ENCODE data around the gene TMEM192.
"Not testable (repeated sequence)": the region's sequence is repeated elsewhere in the genome, so short reads cannot be mapped to it uniquely, and the experiment has no call there.

The TMEM192 gene

DNA sequence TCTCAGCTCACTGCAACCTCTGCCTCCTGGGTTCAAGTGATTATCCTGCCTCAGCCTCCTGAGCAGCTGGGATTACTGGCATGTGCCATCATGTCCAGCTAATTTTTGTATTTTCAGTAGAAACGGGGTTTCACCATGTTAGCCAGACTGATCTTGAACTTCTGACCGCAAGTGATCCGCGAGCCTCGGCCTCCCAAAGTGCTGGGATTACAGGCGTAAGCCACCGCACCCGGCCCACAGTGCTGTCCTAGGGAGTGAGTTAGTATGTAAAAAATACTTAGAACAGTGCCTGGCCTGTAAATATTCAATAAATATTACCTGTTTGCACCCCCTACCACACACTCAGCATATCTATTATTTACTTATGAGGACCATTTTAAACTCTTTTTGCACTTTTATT, 20.5 kb downstream of the TMEM192 start:
- DNase-seq (ENCODE audit: low spot score): not testable (repeated sequence)

DNA sequence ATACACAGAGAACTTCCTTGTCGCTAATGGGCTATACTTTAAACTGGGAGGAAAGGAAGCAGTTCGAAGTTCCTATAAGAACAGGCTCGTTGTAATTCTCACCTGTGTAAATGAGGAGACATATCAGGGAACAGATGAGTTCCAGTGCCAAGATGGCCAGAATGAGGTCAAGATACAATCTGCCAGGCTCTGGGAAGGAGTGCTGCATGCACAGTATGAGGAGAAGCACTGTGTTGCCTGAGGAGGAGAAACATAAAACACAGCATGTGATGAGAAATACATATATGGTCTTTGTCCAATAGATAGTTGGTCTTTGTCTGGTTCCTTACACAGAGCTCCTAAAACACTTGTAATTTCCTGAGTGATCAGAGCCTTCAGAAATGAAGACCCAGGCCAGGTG, 24.3 kb downstream of the TMEM192 start:
- no peak for DNase-seq (ENCODE audit: low spot score)

DNA sequence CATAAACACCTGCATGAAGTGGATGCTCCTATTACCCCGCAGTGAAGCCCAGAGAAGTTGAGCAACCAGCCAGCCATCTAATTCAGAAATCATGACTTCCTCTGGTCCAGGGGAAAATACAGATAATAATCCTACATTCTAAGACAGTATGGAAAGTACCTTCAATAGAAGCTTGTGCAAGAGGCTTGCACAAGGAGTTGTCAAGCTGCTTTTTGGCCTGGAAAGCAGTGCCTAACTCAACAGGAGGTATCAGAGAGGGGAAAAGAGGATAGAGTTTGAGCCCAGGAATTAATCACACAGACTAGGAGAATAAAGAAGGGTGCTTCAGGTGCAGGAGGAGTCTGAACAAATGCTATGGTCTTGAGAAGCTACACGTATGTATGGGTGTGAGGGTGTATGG, 26.7 kb downstream of the TMEM192 start:
- DNase-seq (ENCODE audit: low spot score): no peak

DNA sequence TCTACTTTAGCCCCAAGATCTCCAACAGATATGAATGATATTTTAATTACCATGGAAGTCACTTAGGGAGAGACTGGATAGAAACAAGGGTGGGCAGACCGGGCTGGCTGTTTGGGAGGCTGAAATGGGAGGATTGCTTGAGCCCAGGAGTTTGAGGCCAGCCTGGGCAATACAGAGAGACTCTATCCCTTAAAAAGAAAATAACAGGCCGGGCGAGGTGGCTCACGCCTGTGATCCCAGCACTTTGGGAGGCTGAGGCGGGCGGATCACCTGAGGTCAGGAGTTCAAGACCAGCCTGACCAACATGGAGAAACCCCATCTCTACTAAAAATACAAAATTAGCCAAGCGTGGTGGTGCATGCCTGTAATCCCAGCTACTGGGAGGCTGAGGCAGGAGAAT, 27.9 kb downstream of the TMEM192 start:
- not testable (repeated sequence) for DNase-seq (ENCODE audit: low spot score)

DNA sequence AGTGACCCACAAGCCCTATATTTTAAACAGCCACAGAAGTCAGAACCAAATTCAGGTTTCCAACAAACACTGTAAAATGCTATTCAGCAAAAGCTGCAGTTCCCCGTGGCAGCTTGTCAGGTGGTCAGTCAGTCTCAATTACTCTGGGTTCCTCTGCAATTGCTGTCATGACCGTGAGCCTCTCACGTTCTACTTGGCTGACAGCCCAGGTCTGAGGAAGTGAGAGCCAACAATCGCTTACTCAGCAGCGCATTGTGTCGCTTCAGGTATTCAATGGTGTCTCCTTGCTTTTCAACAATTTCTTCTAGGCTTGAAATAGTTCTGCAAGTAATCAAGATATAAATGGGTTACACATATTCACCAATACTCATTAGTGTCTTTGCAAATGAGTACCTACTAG, 33.2 kb downstream of the TMEM192 start:
- DNase-seq (ENCODE audit: low spot score): peak; percentile 35

DNA sequence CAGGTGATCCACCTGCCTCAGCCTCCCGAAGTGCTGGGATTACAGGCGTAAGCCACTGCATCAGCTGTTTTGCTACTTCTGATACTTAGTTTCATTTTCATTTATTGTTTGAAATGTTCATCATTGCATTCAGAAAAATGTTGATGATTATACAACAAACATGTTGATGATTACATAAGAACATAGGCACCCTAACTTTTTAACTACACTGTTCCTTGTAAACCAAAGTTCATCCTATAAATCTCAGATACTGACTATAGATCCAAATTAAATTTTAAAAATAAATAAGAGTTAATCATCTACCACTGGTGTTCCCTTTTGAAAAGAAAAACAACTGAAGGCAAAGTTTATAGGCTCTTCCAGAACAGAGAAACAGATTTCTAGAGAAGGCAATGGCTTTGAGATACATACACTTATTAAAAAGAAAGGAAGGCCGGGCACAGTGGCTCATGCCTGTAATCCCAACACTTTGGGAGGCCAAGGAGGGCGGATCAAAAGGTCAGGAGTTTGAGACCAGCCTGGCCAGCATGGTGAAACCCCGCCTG, 35.6 kb downstream of the TMEM192 start:
- DNase-seq (ENCODE audit: low spot score): no peak

- DNase-seq (ENCODE audit: low spot score): not testable (repeated sequence)
Observed at GRCh38 chr4:165073346-165073745, 39.3 kb downstream of the TMEM192 start.

DNA sequence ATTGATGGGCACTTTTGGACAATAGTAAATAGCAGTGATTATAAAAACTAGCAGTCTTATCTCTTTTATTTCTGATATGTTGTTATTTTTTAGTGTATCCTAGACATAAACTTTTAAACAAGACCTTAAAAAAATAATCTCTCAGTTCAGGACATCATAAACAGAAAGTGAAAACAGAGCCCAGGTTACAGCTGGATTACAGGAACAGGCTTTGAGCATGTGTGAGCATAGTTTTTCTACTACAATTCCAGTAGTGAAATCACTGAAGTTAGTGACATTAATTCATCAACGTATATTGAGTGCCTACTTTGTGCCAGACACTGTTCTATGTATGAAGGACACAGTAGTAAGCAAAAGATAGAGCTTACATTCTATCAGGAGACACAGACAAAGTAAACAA, 42.1 kb downstream of the TMEM192 start:
- DNase-seq (ENCODE audit: low spot score): no peak

DNA sequence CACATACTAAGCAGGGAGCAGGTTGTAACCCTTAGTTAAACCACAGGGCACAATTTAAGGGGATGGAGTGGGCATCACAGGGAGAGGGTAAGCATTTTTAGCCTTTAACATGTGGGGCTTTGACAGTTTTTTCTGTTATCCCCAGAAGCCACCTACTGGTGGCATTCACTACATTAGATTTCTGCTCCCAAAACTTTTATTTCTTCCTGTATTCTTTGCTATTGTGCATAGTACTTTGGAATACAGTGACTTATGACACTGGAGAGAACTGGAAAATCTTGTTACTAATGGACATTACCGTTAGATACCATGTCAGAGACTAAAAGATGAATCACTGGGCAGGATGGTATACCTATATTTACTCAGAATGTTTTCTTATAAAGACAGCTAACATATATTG, 51.7 kb downstream of the TMEM192 start:
- peak; percentile 5 for DNase-seq (ENCODE audit: low spot score)

GRCh38 chr4:165059386-165059785, 53.3 kb downstream of the TMEM192 start:
- DNase-seq (ENCODE audit: low spot score): no peak

- DNase-seq (ENCODE audit: low spot score): no peak
Observed at GRCh38 chr4:165058666-165059065, 54.0 kb downstream of the TMEM192 start.

DNA sequence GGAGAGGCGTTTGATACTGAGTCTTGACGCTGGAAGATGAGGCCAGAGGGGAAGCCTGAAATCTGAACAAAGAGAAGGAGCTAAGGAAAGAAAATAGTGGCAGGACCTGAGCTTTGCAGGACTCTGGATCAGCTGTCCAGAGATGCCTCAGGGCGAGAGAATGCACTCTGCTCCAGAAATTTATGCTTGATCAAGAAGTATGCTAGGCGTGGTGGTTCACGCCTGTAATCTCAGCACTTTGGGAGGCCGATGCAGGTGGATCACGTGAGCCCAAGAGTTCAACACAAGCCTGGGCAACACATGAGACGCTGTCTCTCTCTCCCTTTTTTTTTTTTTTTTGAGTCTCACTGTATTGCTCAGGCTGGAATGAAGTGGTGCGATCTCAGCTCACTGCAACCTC, 57.1 kb downstream of the TMEM192 start:
- no peak for DNase-seq (ENCODE audit: low spot score)

GRCh38 chr4:165053645-165054044, 59.0 kb downstream of the TMEM192 start, which contains the start of gene TRIM75:
TSS of gene TRIM75 (plus strand) at chr4:165053866. CDS start at chr4:165059148, 5,282 bp downstream.
- DNase-seq (ENCODE audit: low spot score): no peak

DNA sequence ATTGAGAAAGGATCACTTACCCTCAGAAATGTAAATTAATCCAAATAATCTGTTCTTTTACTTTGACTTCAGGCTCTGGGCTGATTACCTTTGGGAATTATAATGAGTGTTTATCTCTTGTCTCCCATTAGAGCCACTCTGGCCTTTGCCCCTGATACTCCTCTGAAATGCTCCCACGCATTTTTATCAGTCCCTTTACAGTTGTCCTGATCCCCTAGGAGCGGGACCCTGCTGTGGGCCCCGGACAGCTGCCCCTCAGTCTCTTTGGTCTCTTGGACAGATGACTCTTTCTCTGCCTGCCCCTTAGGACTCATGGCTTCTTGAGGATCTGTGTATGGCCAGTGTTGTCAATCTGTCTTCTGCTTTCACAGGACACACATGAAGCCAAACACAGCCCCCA, 60.0 kb downstream of the TMEM192 start:
- DNase-seq (ENCODE audit: low spot score): no peak

DNA sequence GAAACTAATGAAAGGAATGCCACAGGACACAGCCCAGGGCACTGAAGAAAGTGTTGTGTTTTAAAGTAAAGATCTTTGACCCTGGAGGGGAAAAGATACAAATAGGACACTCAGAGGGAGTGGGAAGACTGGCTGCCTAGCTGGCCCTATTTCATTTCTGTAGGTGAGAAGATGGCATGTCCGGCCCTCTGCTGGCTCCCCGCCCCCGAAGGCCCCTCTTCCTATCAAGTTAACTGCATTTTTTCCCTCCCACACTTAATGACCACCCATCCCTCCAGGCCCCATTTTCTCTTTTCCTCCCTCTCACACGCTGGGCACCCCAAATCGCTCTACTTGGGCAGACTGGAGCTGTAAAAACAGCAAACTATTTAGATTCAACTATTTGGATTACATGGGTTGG, 64.5 kb downstream of the TMEM192 start:
- DNase-seq (ENCODE audit: low spot score): no peak

GRCh38 chr4:165031436-165032211, 81.0 kb downstream of the TMEM192 start, which contains the start of gene TRIM60:
TSS of gene TRIM60 (plus strand) at chr4:165031999. CDS start at chr4:165040073, 8,074 bp downstream.
- DNase-seq (ENCODE audit: low spot score): no peak

DNA sequence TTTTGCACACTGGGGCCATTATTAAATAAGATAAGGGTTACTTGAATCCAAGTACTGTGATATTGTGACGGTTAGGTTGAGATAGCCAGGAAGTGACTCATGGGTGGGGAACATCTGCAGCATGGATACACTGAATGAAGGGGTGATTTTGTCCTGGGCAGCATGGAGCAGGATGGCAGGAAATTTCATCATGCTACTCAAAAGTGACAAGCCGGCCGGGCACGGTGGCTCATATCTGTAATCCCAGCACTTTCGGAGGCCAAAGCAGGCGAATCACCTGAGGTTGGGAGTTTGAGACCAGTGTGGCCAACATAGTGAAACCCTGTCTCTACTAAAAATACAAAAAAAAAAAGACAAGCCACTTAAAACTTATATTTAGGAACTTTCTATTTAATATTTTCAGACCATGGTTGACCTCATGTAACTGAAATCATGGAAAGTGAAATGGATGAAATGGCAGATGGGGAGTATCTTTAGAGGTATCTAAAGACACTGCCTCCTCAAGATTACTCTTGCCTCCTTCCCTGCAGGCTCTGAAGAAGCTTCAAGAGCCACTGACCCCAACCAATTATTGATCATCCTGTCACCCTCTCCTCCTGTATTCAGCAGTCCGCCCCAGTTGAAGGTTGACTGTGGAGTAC, 84.8 kb downstream of the TMEM192 start:
- peak; percentile 21 for DNase-seq (ENCODE audit: low spot score)

- DNase-seq (ENCODE audit: low spot score): not testable (repeated sequence)
Observed at GRCh38 chr4:165025782-165026181, 86.9 kb downstream of the TMEM192 start.
